ENCODE results near the gene GSK3B.

The GSK3B gene

DNA sequence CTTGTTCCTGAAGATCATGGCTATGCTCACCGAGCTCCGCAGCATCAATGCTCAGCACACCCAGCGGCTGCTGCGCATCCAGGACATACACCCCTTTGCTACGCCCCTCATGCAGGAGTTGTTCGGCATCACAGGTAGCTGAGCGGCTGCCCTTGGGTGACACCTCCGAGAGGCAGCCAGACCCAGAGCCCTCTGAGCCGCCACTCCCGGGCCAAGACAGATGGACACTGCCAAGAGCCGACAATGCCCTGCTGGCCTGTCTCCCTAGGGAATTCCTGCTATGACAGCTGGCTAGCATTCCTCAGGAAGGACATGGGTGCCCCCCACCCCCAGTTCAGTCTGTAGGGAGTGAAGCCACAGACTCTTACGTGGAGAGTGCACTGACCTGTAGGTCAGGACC, 277.2 kb downstream of the GSK3B start:
- H3K9ac ChIP-seq (ENCODE audit: low read depth, low read length) = no peak overlapping the region
- H4K20me1 ChIP-seq (ENCODE audit: insufficient read depth, low read length) = no peaks in the 10 kb centered on the region
- no peak overlapping the region for H3K4me3 ChIP-seq (ENCODE audit: low read depth in 1 of 2, low read length in 2 of 2)
- H3K36me3 ChIP-seq (ENCODE audit: insufficient read depth, low read length) = no peaks in the 10 kb centered on the region
- no peaks in the 10 kb centered on the region for H3K79me2 ChIP-seq (ENCODE audit: insufficient read depth, low read length)
- ATAC-seq (ENCODE audit: insufficient read depth, low read depth) (no peak), DNase-seq (no peak)
- no peak overlapping the region for H2AFZ ChIP-seq (ENCODE audit: low read depth, low read length)
- no peaks in the 10 kb centered on the region for H3K9me3 ChIP-seq (ENCODE audit: insufficient read depth, low read length, severe bottlenecking)
- H3K4me1 ChIP-seq (ENCODE audit: insufficient read depth, low read length) = no peaks in the 10 kb centered on the region
- no peak overlapping the region for H3K4me2 ChIP-seq (ENCODE audit: insufficient read depth, low read length)
- H3K27ac ChIP-seq (ENCODE audit: low read length) = no peak overlapping the region
- no peak for TF ChIP-seq EZH2 (IDR thresholded peaks at IDR 0.05; ENCODE audit: borderline replicate concordance, low read depth, low read length, severe bottlenecking)
- TF ChIP-seq, protein P1, sequence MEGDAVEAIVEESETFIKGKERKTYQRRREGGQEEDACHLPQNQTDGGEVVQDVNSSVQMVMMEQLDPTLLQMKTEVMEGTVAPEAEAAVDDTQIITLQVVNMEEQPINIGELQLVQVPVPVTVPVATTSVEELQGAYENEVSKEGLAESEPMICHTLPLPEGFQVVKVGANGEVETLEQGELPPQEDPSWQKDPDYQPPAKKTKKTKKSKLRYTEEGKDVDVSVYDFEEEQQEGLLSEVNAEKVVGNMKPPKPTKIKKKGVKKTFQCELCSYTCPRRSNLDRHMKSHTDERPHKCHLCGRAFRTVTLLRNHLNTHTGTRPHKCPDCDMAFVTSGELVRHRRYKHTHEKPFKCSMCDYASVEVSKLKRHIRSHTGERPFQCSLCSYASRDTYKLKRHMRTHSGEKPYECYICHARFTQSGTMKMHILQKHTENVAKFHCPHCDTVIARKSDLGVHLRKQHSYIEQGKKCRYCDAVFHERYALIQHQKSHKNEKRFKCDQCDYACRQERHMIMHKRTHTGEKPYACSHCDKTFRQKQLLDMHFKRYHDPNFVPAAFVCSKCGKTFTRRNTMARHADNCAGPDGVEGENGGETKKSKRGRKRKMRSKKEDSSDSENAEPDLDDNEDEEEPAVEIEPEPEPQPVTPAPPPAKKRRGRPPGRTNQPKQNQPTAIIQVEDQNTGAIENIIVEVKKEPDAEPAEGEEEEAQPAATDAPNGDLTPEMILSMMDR (IDR thresholded peaks at IDR 0.05; ENCODE audit: borderline replicate concordance, extremely low read depth, low read length, poor library complexity, severe bottlenecking) = no peak
- no peaks in the 10 kb centered on the region for H3K27me3 ChIP-seq (ENCODE audit: insufficient read depth, low read length, poor library complexity)

DNA sequence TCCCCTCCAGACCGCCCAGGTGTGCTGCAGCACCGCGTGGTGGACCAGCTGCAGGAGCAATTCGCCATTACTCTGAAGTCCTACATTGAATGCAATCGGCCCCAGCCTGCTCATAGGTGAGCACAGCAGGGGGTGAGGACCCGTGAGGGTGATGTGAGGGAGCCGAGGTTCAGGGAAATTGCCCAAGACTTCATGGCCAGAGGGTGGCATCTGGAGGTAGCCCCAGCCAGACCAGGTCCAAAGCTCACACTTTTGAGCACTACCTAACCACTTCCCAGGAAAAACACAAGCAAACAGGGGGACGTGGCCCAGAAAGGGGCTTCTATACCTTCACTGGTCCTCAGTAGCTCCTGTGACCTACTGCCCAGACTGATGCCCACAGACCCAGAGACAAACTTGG, 278.5 kb downstream of the GSK3B start:
- no peak overlapping the region for H3K27ac ChIP-seq (ENCODE audit: low read length)
- no peak overlapping the region for H3K4me2 ChIP-seq (ENCODE audit: insufficient read depth, low read length)
- TF ChIP-seq, protein P1 (IDR thresholded peaks at IDR 0.05; ENCODE audit: borderline replicate concordance, extremely low read depth, low read length, poor library complexity, severe bottlenecking) = no peak
- TF ChIP-seq EZH2 (IDR thresholded peaks at IDR 0.05; ENCODE audit: borderline replicate concordance, low read depth, low read length, severe bottlenecking) = no peak
- H3K79me2 ChIP-seq (ENCODE audit: insufficient read depth, low read length) = no peaks in the 10 kb centered on the region
- H3K9ac ChIP-seq (ENCODE audit: low read depth, low read length) = no peak overlapping the region
- H3K36me3 ChIP-seq (ENCODE audit: insufficient read depth, low read length) = no peaks in the 10 kb centered on the region
- no peak overlapping the region for H2AFZ ChIP-seq (ENCODE audit: low read depth, low read length)
- no peaks in the 10 kb centered on the region for H3K9me3 ChIP-seq (ENCODE audit: insufficient read depth, low read length, severe bottlenecking)
- H3K4me1 ChIP-seq (ENCODE audit: insufficient read depth, low read length) = no peaks in the 10 kb centered on the region
- no peaks in the 10 kb centered on the region for H3K27me3 ChIP-seq (ENCODE audit: insufficient read depth, low read length, poor library complexity)
- no peak for ATAC-seq (ENCODE audit: insufficient read depth, low read depth)
- H3K4me3 ChIP-seq (ENCODE audit: low read depth in 1 of 2, low read length in 2 of 2) = no peak overlapping the region
- DNase-seq = no peak
- H4K20me1 ChIP-seq (ENCODE audit: insufficient read depth, low read length) = no peaks in the 10 kb centered on the region

DNA sequence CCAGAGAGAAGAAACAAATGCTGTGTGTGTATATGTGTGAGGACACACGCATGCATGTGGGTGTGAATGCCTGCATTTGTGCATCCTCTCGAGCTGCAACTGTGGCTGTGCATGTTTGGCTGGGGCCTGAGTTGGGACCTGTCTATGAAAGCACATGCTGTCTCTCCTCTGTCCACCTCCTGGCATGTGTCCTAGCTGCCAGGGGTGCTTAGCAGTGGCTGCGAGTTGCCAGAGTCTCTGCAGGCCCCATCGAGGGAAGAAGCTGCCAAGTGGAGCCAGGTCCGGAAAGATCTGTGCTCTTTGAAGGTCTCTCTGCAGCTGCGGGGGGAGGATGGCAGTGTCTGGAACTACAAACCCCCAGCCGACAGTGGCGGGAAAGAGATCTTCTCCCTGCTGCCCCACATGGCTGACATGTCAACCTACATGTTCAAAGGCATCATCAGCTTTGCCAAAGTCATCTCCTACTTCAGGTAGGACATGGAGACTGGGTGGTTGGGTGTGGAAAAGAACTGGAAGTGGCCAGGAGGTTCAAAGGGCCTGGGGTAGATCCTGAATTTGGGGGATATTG, 281.7 kb downstream of the GSK3B start:
- Histone ChIP-seq H3K27me3 (ENCODE audit: insufficient read depth, low read length, poor library complexity) (no peaks in the 10 kb centered on the region), H3K9ac (ENCODE audit: low read depth, low read length) (no peak overlapping the region), H3K4me3 (ENCODE audit: low read depth in 1 of 2, low read length in 2 of 2) (no peak overlapping the region), H4K20me1 (ENCODE audit: insufficient read depth, low read length) (no peaks in the 10 kb centered on the region), H3K79me2 (ENCODE audit: insufficient read depth, low read length) (no peaks in the 10 kb centered on the region), H3K4me2 (ENCODE audit: insufficient read depth, low read length) (no peak overlapping the region), H3K4me1 (ENCODE audit: insufficient read depth, low read length) (no peaks in the 10 kb centered on the region), H2AFZ (ENCODE audit: low read depth, low read length) (no peak overlapping the region), H3K9me3 (ENCODE audit: insufficient read depth, low read length, severe bottlenecking) (no peaks in the 10 kb centered on the region), H3K27ac (ENCODE audit: low read length) (no peak overlapping the region), H3K36me3 (ENCODE audit: insufficient read depth, low read length) (no peaks in the 10 kb centered on the region)
- ATAC-seq (ENCODE audit: insufficient read depth, low read depth) (no peak), DNase-seq (no peak)
- TF ChIP-seq, protein P1 (IDR thresholded peaks at IDR 0.05; ENCODE audit: borderline replicate concordance, extremely low read depth, low read length, poor library complexity, severe bottlenecking) = no peak
- no peak for TF ChIP-seq EZH2 (IDR thresholded peaks at IDR 0.05; ENCODE audit: borderline replicate concordance, low read depth, low read length, severe bottlenecking)

GRCh38 chr3:119810018-119810435, 284.2 kb downstream of the GSK3B start:
- Histone ChIP-seq H3K79me2 (ENCODE audit: insufficient read depth, low read length) (no peaks in the 10 kb centered on the region), H3K4me1 (ENCODE audit: insufficient read depth, low read length) (no peaks in the 10 kb centered on the region), H3K27me3 (ENCODE audit: insufficient read depth, low read length, poor library complexity) (no peaks in the 10 kb centered on the region), H3K4me2 (ENCODE audit: insufficient read depth, low read length) (no peak overlapping the region), H4K20me1 (ENCODE audit: insufficient read depth, low read length) (no peaks in the 10 kb centered on the region), H3K9ac (ENCODE audit: low read depth, low read length) (no peak overlapping the region), H3K36me3 (ENCODE audit: insufficient read depth, low read length) (no peaks in the 10 kb centered on the region), H3K4me3 (ENCODE audit: low read depth in 1 of 2, low read length in 2 of 2) (no peak overlapping the region), H3K9me3 (ENCODE audit: insufficient read depth, low read length, severe bottlenecking) (no peaks in the 10 kb centered on the region), H3K27ac (ENCODE audit: low read length) (no peak overlapping the region), H2AFZ (ENCODE audit: low read depth, low read length) (no peak overlapping the region)
- ATAC-seq (ENCODE audit: insufficient read depth, low read depth) = no peak
- TF ChIP-seq, protein P1 (IDR thresholded peaks at IDR 0.05; ENCODE audit: borderline replicate concordance, extremely low read depth, low read length, poor library complexity, severe bottlenecking) = no peak
- TF ChIP-seq EZH2 (IDR thresholded peaks at IDR 0.05; ENCODE audit: borderline replicate concordance, low read depth, low read length, severe bottlenecking) = no peak
- no peak for DNase-seq

All from DND-41 (cell line).